Activated CD8-positive, alpha-beta memory T cell treated with anti-CD3 and anti-CD28 coated beads, Interleukin-2, amount 50 U/mL, for 4 hours (primary cell): ENCODE results near the gene YARS1.
A peak's percentile ranks its signal among the peaks of the same experiment; 100 is the strongest.

Experiments used
- DNase-seq: peaks from one replicate; pipeline ENCODE4 v3.0.0-alpha.2; 2020

Gene YARS1

GRCh38 chr1:32761936-32762335 is 55.2 kb downstream of the YARS1 start:
- no peak for DNase-seq

GRCh38 chr1:32761253-32761877 is 55.8 kb downstream of the YARS1 start:
- peak; percentile 51 for DNase-seq

GRCh38 chr1:32759997-32760623 is 57.0 kb downstream of the YARS1 start:
- no peak for DNase-seq

- no peak for DNase-seq
These were observed 57.6 kb downstream of the YARS1 start for GRCh38 chr1:32759521-32759981.

GRCh38 chr1:32758795-32759430 is 58.2 kb downstream of the YARS1 start:
- no peak for DNase-seq

- no peak for DNase-seq
These were observed 58.9 kb downstream of the YARS1 start for GRCh38 chr1:32758177-32758794.

GRCh38 chr1:32757213-32757895 is 59.8 kb downstream of the YARS1 start:
- DNase-seq, result no peak

- no peak for DNase-seq
These were observed 61.4 kb downstream of the YARS1 start for GRCh38 chr1:32755810-32756159.

GRCh38 chr1:32755098-32755809 is 61.9 kb downstream of the YARS1 start:
- no peak for DNase-seq

- peak; percentile 56 for DNase-seq
These were observed 62.7 kb downstream of the YARS1 start for GRCh38 chr1:32754317-32755097.

- DNase-seq, result peak; percentile 71
These were observed 63.4 kb downstream of the YARS1 start for GRCh38 chr1:32753532-32754316.

- DNase-seq, result no peak
These were observed 67.4 kb downstream of the YARS1 start for GRCh38 chr1:32749771-32750170.

- DNase-seq, result no peak
These were observed 67.8 kb downstream of the YARS1 start for GRCh38 chr1:32749332-32749731.

- no peak for DNase-seq
These were observed 68.2 kb downstream of the YARS1 start for GRCh38 chr1:32748926-32749325.

- DNase-seq, result no peak
These were observed 68.8 kb downstream of the YARS1 start for GRCh38 chr1:32748348-32748747.

- no peak for DNase-seq
These were observed 71.0 kb downstream of the YARS1 start for GRCh38 chr1:32746130-32746529.

- DNase-seq, result no peak
These were observed 73.1 kb downstream of the YARS1 start for GRCh38 chr1:32744071-32744425.

GRCh38 chr1:32743380-32744070 is 73.6 kb downstream of the YARS1 start:
- no peak for DNase-seq

- no peak for DNase-seq
These were observed 74.2 kb downstream of the YARS1 start for GRCh38 chr1:32742956-32743355.

GRCh38 chr1:32742199-32742947 is 74.8 kb downstream of the YARS1 start:
- DNase-seq, result no peak
